Measurements from ENCODE around the gene RCAN2. TPM values are rescaled to one million over a fixed set of nuclear protein-coding genes. Genes with fewer than 3 reads are reported as not detected.

RCAN2 gene
- total RNA-seq, 1 experiment from 2014 or later: not detected

GRCh38 chr6:46525583-46525982 lies 34.3 kb upstream of the RCAN2 start:
- H3K36me3 ChIP-seq (ENCODE audit: insufficient read depth, low read length, poor library complexity, severe bottlenecking): no peaks in the 10 kb centered on the region
- TF ChIP-seq CTCF (conservative IDR thresholded peaks at IDR 0.05; ENCODE audit: low read depth, low read length) (no peak), EZH2 (IDR thresholded peaks at IDR 0.05; ENCODE audit: borderline replicate concordance, low read depth, low read length, poor library complexity, severe bottlenecking) (no peak)
- no peak for DNase-seq (ENCODE audit: low spot score)
- H3K4me3 ChIP-seq (ENCODE audit: low read depth, low read length, poor library complexity, severe bottlenecking): no peak overlapping the region
- no peak overlapping the region for H3K27ac ChIP-seq (ENCODE audit: low read depth, low read length, poor library complexity, severe bottlenecking)
- no peaks in the 10 kb centered on the region for H3K9me3 ChIP-seq (ENCODE audit: low read depth, low read length, poor library complexity, severe bottlenecking)
- H3K4me1 ChIP-seq (ENCODE audit: insufficient read depth, low read length, poor library complexity, severe bottlenecking): no peaks in the 10 kb centered on the region
- POLR2A ChIA-PET (ENCODE audit: low non-redundant PET): no interaction called here
- intact Hi-C loops (cut with micrococcal nuclease; ENCODE audit: unreplicated experiment): no loop called here
- CTCF ChIA-PET: no interaction called here
- BruUV-seq (replicated peaks): no TSS peak
- H3K27me3 ChIP-seq (replicated peaks; ENCODE audit: insufficient read depth, low read depth, low read length, poor library complexity): no peaks in the 10 kb centered on the region

GRCh38 chr6:46521464-46521971 lies 30.3 kb upstream of the RCAN2 start:
- no peak overlapping the region for H3K27ac ChIP-seq (ENCODE audit: low read depth, low read length, poor library complexity, severe bottlenecking)
- CTCF ChIA-PET: no interaction called here
- intact Hi-C loops (cut with micrococcal nuclease; ENCODE audit: unreplicated experiment): no loop called here
- TF ChIP-seq CTCF (conservative IDR thresholded peaks at IDR 0.05; ENCODE audit: low read depth, low read length) (no peak), EZH2 (IDR thresholded peaks at IDR 0.05; ENCODE audit: borderline replicate concordance, low read depth, low read length, poor library complexity, severe bottlenecking) (no peak)
- no peak for DNase-seq (ENCODE audit: low spot score)
- no peaks in the 10 kb centered on the region for H3K9me3 ChIP-seq (ENCODE audit: low read depth, low read length, poor library complexity, severe bottlenecking)
- H3K4me3 ChIP-seq (ENCODE audit: low read depth, low read length, poor library complexity, severe bottlenecking): no peak overlapping the region
- BruUV-seq (replicated peaks): no TSS peak
- H3K4me1 ChIP-seq (ENCODE audit: insufficient read depth, low read length, poor library complexity, severe bottlenecking): no peaks in the 10 kb centered on the region
- POLR2A ChIA-PET (ENCODE audit: low non-redundant PET): no interaction called here
- no peaks in the 10 kb centered on the region for H3K27me3 ChIP-seq (replicated peaks; ENCODE audit: insufficient read depth, low read depth, low read length, poor library complexity)
- no peaks in the 10 kb centered on the region for H3K36me3 ChIP-seq (ENCODE audit: insufficient read depth, low read length, poor library complexity, severe bottlenecking)

- Histone ChIP-seq H3K9me3 (ENCODE audit: low read depth, low read length, poor library complexity, severe bottlenecking) (no peaks in the 10 kb centered on the region), H3K36me3 (ENCODE audit: insufficient read depth, low read length, poor library complexity, severe bottlenecking) (no peaks in the 10 kb centered on the region), H3K4me3 (ENCODE audit: low read depth, low read length, poor library complexity, severe bottlenecking) (no peak overlapping the region), H3K4me1 (ENCODE audit: insufficient read depth, low read length, poor library complexity, severe bottlenecking) (no peaks in the 10 kb centered on the region), H3K27me3 (replicated peaks; ENCODE audit: insufficient read depth, low read depth, low read length, poor library complexity) (no peaks in the 10 kb centered on the region), H3K27ac (ENCODE audit: low read depth, low read length, poor library complexity, severe bottlenecking) (no peak overlapping the region)
- intact Hi-C loops (cut with micrococcal nuclease; ENCODE audit: unreplicated experiment): no loop called here
- POLR2A ChIA-PET (ENCODE audit: low non-redundant PET): no interaction called here
- no peak for DNase-seq (ENCODE audit: low spot score)
- no peak for TF ChIP-seq CTCF (conservative IDR thresholded peaks at IDR 0.05; ENCODE audit: low read depth, low read length)
- BruUV-seq (replicated peaks): no TSS peak
- CTCF ChIA-PET: no interaction called here
These were observed 26.0 kb upstream of the RCAN2 start for GRCh38 chr6:46517202-46517601.

All from A673 (cell line).